ENCODE measurements around the gene KIF4A. TPM values are rescaled to one million over a fixed set of nuclear protein-coding genes. Genes with fewer than 3 reads are reported as not detected.
A peak's percentile ranks its signal among the peaks of the same experiment; 100 is the strongest.
"Not testable (repeated sequence)": the region's sequence is repeated elsewhere in the genome, so short reads cannot be mapped to it uniquely, and the experiment has no call there.

KIF4A gene, protein sequence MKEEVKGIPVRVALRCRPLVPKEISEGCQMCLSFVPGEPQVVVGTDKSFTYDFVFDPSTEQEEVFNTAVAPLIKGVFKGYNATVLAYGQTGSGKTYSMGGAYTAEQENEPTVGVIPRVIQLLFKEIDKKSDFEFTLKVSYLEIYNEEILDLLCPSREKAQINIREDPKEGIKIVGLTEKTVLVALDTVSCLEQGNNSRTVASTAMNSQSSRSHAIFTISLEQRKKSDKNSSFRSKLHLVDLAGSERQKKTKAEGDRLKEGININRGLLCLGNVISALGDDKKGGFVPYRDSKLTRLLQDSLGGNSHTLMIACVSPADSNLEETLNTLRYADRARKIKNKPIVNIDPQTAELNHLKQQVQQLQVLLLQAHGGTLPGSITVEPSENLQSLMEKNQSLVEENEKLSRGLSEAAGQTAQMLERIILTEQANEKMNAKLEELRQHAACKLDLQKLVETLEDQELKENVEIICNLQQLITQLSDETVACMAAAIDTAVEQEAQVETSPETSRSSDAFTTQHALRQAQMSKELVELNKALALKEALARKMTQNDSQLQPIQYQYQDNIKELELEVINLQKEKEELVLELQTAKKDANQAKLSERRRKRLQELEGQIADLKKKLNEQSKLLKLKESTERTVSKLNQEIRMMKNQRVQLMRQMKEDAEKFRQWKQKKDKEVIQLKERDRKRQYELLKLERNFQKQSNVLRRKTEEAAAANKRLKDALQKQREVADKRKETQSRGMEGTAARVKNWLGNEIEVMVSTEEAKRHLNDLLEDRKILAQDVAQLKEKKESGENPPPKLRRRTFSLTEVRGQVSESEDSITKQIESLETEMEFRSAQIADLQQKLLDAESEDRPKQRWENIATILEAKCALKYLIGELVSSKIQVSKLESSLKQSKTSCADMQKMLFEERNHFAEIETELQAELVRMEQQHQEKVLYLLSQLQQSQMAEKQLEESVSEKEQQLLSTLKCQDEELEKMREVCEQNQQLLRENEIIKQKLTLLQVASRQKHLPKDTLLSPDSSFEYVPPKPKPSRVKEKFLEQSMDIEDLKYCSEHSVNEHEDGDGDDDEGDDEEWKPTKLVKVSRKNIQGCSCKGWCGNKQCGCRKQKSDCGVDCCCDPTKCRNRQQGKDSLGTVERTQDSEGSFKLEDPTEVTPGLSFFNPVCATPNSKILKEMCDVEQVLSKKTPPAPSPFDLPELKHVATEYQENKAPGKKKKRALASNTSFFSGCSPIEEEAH
- total RNA-seq: 1 to 10 TPM in 1 of 2 donors, under 1 TPM in 1; 0.73 to 1.3 TPM

DNA sequence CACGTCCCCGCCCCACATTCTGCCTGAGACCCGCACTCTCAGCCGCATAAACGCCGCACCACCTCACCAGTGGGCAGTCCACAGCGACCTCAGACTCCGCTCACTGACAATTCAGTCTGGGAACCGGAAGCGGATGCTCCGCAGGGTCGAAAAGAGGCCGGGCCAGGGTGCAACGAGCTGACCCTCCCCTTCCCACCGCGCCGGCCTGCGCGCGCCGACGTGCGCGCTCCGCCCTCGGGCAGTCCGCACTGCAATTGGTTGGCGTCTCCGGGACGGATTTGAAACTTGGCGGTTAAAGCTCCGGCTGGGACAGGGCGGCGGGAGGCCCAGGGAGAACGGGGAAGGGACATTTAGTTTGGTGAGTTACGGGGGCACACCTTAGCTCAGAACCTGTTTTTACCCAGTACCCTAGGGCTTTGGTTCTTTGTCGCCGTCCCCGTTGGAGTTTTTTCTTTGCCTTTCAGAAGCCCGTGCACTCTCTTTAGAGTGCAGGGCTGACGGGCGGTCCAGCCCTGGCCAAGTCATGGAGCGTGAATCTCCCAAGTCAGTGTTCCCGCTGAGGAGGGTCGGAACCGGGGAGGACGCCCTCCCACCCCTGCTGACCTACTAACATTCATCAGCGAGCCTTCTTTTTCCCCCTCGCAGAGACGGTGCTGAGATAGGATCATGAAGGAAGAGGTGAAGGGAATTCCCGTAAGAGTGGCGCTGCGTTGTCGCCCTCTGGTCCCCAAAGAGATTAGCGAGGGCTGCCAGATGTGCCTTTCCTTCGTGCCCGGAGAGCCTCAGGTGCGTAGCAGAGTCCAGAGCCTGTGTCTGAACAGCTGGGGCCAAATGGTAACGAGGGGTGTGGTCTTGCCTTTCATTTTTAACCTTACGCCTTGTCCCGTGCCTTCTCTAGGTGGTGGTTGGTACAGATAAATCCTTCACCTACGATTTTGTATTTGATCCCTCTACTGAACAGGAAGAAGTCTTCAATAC is at the start of gene KIF4A, which contains the start of gene PDZD11:
KIF4A (plus strand) TSS at position 312 of the 978 bp plus-strand sequence; CDS start at position 667, 355 bp downstream.
PDZD11 (minus strand) TSS at position 135 of the 978 bp plus-strand sequence. CDS start 586 bp downstream, outside the sequence.
- peak within 1 kb of the TSS; percentile 51 to 58 for H3K27ac ChIP-seq
- H3K36me3 ChIP-seq: no peaks in the 10 kb centered on the region
- H3K27me3 ChIP-seq (replicated peaks; ENCODE audit: insufficient read depth): no peaks in the 10 kb centered on the region
- DNase-seq (ENCODE audit: low spot score): peak; percentile 45
- TF ChIP-seq POLR2AphosphoS5 (IDR thresholded peaks at IDR 0.05) (peak; percentile 61), POLR2A (IDR thresholded peaks at IDR 0.05) (no peak)
- no peaks in the 10 kb centered on the region for H3K4me1 ChIP-seq (replicated peaks)
- H3K4me3 ChIP-seq: peak within 1 kb of the TSS; percentile 29 to 40
- intact Hi-C loops (cut with DNase I): no loop called here
- no peaks in the 10 kb centered on the region for H3K9me3 ChIP-seq
- 0% methylated on average over 46 of the region's 62 CpGs for WGBS

DNA sequence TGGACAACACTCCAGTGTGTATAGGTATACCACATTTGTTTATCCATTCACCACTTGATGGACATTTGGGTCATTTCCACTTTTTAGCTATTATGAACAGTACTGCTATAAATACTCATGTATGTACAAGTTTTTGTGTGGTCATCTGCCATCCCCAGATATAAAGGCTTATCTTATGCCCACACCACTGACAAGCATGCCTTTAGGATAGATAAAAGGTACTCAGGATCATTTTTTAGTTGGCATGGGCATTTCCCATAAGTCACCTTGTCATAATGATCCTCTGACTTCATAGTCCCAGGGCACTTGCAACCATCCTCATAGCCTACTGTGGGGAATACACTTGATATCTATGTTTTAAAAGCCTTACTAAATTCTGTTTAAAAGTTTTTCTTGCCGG is 49.2 kb upstream of the KIF4A start:
- Histone ChIP-seq H3K9me3 (no peaks in the 10 kb centered on the region), H3K4me1 (replicated peaks) (no peaks in the 10 kb centered on the region), H3K27ac (no peak overlapping the region), H3K36me3 (no peaks in the 10 kb centered on the region), H3K4me3 (no peak overlapping the region), H3K27me3 (replicated peaks; ENCODE audit: insufficient read depth) (no peaks in the 10 kb centered on the region)
- 100% methylated on average over 1 of the region's 1 CpG for WGBS
- no peak for DNase-seq (ENCODE audit: low spot score)
- TF ChIP-seq, protein P1, sequence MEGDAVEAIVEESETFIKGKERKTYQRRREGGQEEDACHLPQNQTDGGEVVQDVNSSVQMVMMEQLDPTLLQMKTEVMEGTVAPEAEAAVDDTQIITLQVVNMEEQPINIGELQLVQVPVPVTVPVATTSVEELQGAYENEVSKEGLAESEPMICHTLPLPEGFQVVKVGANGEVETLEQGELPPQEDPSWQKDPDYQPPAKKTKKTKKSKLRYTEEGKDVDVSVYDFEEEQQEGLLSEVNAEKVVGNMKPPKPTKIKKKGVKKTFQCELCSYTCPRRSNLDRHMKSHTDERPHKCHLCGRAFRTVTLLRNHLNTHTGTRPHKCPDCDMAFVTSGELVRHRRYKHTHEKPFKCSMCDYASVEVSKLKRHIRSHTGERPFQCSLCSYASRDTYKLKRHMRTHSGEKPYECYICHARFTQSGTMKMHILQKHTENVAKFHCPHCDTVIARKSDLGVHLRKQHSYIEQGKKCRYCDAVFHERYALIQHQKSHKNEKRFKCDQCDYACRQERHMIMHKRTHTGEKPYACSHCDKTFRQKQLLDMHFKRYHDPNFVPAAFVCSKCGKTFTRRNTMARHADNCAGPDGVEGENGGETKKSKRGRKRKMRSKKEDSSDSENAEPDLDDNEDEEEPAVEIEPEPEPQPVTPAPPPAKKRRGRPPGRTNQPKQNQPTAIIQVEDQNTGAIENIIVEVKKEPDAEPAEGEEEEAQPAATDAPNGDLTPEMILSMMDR (IDR thresholded peaks at IDR 0.05): no peak
- TF ChIP-seq POLR2A (IDR thresholded peaks at IDR 0.05) (no peak), POLR2AphosphoS5 (IDR thresholded peaks at IDR 0.05) (no peak)
- intact Hi-C loops (cut with DNase I): no loop called here

DNA sequence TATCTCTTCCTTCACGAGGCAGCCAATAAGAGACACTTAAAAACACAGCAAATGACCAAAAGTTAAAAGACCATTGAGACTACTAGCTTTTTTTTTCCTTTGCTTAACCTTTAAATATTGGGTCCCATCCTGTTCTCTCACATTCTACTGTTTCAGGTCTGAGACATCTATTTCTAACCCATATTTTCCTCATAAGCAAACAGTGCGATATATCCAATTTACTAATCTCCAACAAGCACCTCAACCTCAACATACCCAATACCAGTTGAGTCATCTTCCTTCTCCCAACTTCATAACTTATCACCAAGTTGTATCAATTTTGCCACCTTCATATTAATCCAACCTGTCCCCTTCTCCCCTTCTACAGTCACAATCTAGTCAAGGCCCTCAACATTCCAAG is 48.4 kb upstream of the KIF4A start:
- no peaks in the 10 kb centered on the region for H3K36me3 ChIP-seq
- DNase-seq (ENCODE audit: low spot score): no peak
- H3K27ac ChIP-seq: no peak overlapping the region
- intact Hi-C loops (cut with DNase I): no loop called here
- no peaks in the 10 kb centered on the region for H3K27me3 ChIP-seq (replicated peaks; ENCODE audit: insufficient read depth)
- TF ChIP-seq, protein P1 (IDR thresholded peaks at IDR 0.05): no peak
- no peak for TF ChIP-seq POLR2AphosphoS5 (IDR thresholded peaks at IDR 0.05)
- TF ChIP-seq POLR2A (IDR thresholded peaks at IDR 0.05): no peak
- no peaks in the 10 kb centered on the region for H3K4me1 ChIP-seq (replicated peaks)
- 100% methylated on average over 2 of the region's 2 CpGs for WGBS
- H3K4me3 ChIP-seq: no peak overlapping the region
- H3K9me3 ChIP-seq: no peaks in the 10 kb centered on the region

DNA sequence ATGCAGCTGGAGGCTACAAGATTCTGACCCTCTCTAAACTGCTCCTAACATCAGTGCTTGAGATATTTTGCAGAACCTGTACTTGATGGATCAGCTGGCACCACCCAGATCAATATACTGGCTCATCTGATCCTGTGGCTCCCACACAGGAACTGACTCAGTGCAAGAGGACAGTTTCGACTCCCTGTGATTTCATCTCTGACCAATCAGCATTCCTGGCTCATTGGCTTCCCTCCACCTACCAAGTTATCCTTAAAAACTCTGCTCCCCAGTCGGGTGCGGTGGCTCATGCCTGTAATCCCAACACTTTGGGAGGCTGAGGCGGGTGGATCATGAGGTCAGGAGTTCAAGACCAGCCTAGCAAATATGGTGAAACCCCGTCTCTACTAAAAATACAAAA is 46.3 kb upstream of the KIF4A start:
- intact Hi-C loops (cut with DNase I); H3K27me3 ChIP-seq (replicated peaks; ENCODE audit: insufficient read depth); H3K27ac ChIP-seq; H3K36me3 ChIP-seq; H3K9me3 ChIP-seq; DNase-seq (ENCODE audit: low spot score); H3K4me1 ChIP-seq (replicated peaks); H3K4me3 ChIP-seq: not testable (repeated sequence)
- 88% methylated on average over 4 of the region's 5 CpGs for WGBS

DNA sequence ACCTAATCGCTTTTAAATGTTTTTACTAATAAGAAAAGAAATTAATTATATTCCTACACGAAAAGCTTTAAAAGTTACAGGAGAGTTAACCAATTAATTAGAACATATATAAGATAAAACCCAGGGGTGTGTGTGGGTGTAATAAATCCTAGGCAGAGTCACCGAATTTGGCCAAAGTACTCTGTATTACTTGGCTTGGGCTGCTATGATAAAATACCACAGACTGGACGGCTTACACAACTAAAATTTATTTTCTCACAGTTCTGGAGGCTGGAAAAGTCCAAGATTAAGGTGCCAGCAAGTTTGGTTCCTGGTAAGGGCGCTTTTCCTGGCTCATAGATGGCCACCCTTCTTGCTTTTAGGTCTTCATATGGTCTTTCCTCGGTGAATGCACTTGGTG is 45.0 kb upstream of the KIF4A start:
- H3K27ac ChIP-seq: no peak overlapping the region
- no peak for TF ChIP-seq POLR2A (IDR thresholded peaks at IDR 0.05)
- no peaks in the 10 kb centered on the region for H3K9me3 ChIP-seq
- DNase-seq (ENCODE audit: low spot score): no peak
- intact Hi-C loops (cut with DNase I): no loop called here
- H3K36me3 ChIP-seq: no peaks in the 10 kb centered on the region
- no peaks in the 10 kb centered on the region for H3K27me3 ChIP-seq (replicated peaks; ENCODE audit: insufficient read depth)
- no peaks in the 10 kb centered on the region for H3K4me1 ChIP-seq (replicated peaks)
- H3K4me3 ChIP-seq: no peak overlapping the region
- WGBS: 76% methylated on average over 6 of the region's 6 CpGs

Data from prostate gland (tissue), 2 donors.